HEK293T (cell line): ENCODE measurements around the gene OR4D5.

ENCODE experiments used
- BHLHE40 ChIP-seq: fragments of 450-650 bp; IDR thresholded peaks from 2 replicates; pipeline ENCODE4 v1.6.1; 2016; ENCODE audit warnings: mild to moderate bottlenecking, moderate library complexity, borderline replicate concordance
- CTBP1 ChIP-seq: fragments of 450-650 bp; IDR thresholded peaks from 2 replicates; pipeline ENCODE4 v1.6.1; 2016; ENCODE audit warnings: borderline replicate concordance
- FOXK2 ChIP-seq: fragments of 450-650 bp; IDR thresholded peaks from 2 replicates; pipeline ENCODE4 v1.6.1; 2016; ENCODE audit warnings: mild to moderate bottlenecking
- FOXM1 ChIP-seq: fragments of 450-650 bp; IDR thresholded peaks from 2 replicates; pipeline ENCODE4 v1.6.1; 2017; ENCODE audit warnings: mild to moderate bottlenecking, borderline replicate concordance
- SP1 ChIP-seq: fragments of 450-650 bp; IDR thresholded peaks from 2 replicates; pipeline ENCODE4 v1.6.1; 2017
- TARDBP ChIP-seq: fragments of 450-650 bp; IDR thresholded peaks from 2 replicates; pipeline ENCODE4 v1.6.1; 2016
- TF ChIP-seq, protein P1 (sequence below): fragments of 450-650 bp; IDR thresholded peaks from 2 replicates; pipeline ENCODE4 v1.6.1; 2016

DNA sequence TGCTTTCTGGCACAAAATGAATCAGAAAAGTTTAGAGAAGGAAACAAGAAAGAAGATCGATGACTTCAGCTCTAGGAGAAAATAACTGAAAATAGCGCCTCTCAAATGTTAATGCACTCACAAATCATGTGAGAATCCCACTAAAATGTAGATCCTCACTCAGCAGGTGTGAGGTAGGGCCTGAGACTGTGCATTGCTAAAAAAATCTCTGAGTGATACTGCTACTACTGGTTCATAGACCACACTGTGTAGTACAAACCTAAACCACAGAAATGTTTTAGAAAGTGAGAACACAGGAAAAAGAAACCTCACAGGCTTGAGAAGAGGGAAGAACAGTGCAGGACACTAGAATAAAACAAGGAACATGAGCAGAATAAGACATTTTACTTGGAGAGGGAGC lies 35.5 kb upstream of the OR4D5 start:
- TF ChIP-seq FOXM1: no peak
- TF ChIP-seq FOXK2: no peak
- no peak for TF ChIP-seq BHLHE40
- no peak for TF ChIP-seq TARDBP
- TF ChIP-seq SP1: no peak
- no peak for TF ChIP-seq CTBP1
- TF ChIP-seq, protein P1, sequence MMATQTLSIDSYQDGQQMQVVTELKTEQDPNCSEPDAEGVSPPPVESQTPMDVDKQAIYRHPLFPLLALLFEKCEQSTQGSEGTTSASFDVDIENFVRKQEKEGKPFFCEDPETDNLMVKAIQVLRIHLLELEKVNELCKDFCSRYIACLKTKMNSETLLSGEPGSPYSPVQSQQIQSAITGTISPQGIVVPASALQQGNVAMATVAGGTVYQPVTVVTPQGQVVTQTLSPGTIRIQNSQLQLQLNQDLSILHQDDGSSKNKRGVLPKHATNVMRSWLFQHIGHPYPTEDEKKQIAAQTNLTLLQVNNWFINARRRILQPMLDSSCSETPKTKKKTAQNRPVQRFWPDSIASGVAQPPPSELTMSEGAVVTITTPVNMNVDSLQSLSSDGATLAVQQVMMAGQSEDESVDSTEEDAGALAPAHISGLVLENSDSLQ: no peak
